HTR-8/SVneo (cell line): ENCODE results near the gene MRPL54.
A peak's percentile ranks its signal among the peaks of the same experiment; 100 is the strongest.

Experiments used
- DNase-seq: peaks from one replicate; pipeline ENCODE4 v3.0.0; 2011; ENCODE audit warnings: low spot score, mixed read lengths; ENCODE audit not compliant: insufficient read length
- FAIRE-seq: peaks from 2 replicates; lab custom pipeline; 2011; peaks lifted over from hg19 to GRCh38; lab: Jason Lieb, UNC

The MRPL54 gene

DNA sequence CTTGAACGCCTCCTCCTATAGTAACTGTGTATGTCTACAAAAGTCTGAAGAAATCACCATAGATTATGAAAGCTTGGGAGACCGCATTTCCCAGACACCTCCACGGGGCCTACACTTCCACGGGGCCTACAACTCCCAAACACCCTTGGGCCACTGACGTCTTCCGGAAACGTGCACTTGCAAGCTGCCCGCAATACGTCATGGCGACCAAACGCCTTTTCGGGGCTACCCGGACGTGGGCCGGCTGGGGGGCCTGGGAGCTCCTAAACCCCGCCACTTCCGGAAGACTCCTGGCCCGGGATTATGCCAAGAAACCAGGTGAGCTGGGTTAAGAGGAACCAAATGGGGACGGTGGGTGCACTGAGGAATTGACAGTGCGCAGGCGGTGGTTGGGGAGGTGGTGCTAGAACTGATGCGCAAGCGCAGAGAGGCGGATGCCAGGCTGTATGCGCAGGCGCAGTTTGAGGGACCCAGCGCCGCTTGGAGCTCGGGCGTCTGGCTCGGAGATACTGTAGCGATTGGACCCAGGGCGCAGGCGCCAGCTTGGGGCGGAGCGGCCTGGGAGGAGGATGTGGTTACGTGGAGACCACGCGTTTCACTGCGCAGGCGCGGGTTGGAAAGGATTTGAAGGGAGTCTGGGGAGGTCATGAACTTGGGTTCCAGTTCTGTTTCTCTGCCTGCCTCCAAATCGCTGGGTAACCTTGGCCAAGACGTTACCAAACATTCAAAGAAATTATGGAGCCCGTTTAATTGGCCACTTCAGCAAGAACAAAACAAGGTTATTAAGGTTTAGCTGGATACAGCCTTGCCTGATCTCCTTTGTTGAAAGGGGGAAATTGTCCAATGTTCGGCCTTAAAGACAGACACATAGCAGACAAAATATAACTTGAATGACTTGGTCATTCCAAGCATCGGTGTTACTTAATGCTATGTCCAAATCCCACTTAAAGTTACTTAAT lies at the start of gene MRPL54:
Gene MRPL54, plus strand, starts transcription at position 182 of the 959 bp plus-strand sequence. Its CDS starts 19 bp downstream, at position 201.
- DNase-seq: peak; percentile 98
- peak; percentile 96 for FAIRE-seq

- FAIRE-seq (no peak), DNase-seq (no peak)
Measured at GRCh38 chr19:3716147-3716668, 46.3 kb upstream of the MRPL54 start.

GRCh38 chr19:3719868-3720267 lies 42.6 kb upstream of the MRPL54 start:
- FAIRE-seq (no peak), DNase-seq (no peak)

DNA sequence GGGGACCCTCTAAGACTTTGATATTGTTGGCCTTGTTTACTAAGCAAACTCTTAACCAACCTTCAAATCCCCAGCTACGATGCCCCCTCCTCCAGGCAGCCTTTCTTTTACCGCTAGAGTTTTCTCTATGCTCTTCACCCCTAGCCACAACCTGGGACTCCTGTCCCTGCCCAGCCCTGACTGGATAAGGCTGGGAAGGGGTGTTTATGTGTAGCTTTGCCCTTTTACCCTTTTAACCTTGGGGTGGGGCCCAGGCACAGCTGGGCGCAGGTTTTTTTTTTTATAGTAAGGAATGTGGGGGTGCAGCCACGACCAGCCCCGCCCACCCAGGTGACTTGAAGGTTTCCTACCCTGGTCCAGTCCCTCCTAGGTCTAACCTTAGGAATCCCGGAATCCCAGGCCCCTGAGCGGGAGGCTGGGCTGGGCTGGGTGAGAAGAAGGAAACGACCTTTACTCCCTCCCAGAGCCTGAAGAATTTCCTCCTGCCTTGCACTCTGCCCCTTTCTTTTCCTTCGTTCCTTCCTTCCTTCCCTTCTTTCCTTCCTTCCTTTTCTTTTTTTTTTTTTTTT lies 42.0 kb upstream of the MRPL54 start:
- FAIRE-seq: no peak
- no peak for DNase-seq

GRCh38 chr19:3721131-3721886 lies 41.2 kb upstream of the MRPL54 start:
- DNase-seq (peak; percentile 75), FAIRE-seq (no peak)

DNA sequence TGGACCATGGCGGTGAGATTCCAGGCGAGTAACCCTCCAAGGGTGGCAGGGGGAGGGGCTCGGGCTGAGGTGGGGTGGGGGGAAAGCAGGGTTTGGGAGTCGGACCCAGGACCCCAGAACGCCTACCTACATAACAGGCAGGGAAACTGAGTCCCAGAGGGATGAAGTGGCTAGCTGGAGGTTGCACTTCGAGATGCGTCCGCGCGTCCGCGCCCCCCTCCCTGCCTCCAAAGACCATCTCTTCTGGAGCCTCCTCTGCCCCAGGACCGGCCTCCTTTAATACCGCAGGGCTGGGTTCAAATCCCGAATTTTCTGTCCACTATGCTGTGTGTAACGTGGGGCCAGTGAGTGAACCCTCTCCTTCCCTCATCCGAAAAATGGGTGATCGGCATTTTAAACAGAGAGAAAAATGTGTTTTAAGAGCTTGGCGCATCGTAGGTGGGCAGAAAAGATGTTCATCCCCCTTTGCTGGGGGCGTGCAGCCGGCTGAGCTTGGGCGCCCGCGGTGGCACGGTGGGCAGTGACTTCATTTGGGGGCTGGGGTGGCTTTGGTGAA lies 40.5 kb upstream of the MRPL54 start:
- FAIRE-seq: no peak
- no peak for DNase-seq

DNA sequence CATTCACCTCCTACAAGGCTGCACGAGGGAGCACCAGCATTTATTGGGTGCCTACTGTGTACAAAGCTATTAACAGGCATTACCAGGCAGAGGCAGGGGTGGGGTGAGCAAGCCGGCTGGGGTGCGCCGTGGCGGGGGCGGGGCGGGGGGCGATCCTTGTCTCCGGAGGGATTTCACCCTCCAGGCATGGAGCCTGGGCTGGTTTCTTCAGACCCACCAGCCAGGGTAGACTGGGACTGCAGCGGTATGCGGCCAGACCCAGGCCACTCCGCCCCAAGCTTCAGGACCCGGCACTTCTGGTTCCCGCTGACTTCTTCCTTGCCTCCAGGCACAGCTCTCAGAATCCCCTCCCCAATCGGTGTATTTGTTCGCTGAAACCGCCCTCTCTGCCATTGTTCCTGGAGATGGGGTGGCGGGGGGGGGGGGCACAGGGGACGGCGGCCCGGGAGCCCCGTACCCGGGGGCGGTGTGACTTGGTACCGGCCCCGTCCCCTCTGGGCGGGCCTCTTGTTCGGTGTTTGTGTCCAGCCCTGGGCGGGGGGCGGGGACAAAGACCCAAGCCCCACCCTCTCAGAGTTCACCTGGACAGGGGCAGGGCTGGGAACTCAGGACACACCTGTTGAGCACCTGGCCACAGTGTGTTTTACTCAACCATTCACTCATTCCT lies 39.9 kb upstream of the MRPL54 start:
- FAIRE-seq (no peak), DNase-seq (no peak)

DNA sequence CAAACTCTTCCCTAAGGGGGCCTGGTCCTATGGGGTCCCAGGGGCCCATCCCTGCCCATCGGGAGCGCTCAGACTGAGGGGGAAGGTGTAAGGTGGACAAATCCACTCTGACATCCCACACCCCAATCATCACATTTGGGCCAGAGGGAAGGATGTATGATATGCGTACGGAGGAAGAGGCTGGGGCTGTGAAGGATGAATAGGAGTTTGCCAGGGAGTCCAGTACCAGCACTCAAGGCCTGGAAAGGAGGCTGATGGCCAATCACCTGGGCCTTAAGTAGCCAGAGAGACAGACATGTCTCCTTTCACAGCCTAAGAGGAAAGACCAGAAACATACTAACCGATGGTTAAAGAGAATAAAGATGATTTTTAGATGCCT lies 39.4 kb upstream of the MRPL54 start:
- FAIRE-seq (no peak), DNase-seq (no peak)

DNA sequence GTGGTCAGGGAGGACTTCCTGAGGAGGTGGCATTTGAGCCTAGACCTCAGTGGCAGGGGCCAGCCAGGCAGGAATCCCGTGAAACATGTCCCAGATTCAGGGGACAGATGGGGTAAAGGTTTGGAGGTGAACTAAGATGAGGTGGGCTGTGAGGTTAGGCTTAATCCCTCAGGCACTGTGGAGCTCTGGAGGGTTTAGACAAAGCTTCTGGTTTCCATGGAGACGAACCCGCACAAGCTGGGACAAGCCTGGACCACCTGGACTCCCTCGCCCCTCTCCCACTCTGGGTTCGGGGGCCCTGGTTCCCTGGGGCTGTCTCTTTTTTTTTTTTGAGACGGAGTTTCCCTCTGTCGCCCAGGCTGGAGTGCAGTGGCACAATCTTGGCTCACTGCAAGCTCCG lies 38.6 kb upstream of the MRPL54 start:
- FAIRE-seq (no peak), DNase-seq (no peak)

DNA sequence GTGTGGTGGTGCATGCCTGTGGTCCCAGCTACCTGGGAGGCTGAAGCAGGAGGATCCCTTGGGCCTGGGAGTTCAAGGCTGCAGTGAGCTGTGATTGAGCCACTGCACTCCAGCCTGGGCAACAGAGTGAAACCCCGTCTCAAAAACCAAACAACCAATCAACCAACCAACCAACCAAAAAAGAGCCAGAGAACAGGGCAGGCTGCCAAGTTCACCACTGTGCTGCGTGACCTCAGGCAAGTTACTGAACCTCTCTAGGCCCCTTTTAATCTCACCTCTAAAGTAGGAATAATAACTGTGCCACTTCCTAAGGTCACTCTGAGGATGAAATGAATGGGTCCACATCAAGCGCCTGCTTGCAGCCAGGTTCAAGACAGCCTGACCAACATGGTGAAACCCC lies 37.4 kb upstream of the MRPL54 start:
- DNase-seq: no peak

DNA sequence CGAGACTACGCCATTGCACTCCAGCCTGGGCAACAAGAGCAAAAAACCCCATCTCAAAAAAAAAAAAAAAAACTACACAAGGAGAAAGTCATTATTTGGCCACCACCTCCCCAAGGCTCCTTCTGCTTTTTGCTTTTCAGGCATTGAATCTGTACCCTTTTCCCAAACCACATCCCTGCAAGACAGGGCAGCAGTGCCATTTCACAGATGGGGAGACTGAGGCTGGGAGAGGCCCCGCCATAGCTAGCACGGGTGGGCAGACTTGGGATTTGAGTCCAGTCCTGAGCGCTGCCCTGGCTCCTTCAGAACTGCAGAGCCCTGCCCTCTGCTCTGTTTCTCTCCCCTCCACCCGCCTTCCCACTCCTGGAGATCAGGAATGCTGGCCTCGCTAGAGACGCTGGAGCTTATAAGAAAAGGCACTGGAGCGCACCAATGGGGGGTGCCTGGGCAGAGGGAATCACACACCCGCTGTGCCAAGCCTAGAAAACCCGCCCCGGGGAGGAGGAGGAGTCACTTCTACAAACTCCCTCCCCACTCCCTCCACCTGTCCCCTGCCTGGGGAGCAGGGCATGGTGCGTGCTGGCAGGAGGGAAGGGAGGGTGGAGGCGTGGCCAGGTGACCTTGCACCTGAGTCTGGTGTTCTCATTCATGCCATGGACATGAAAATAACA lies 36.7 kb upstream of the MRPL54 start:
- no peak for DNase-seq
- FAIRE-seq: no peak

More for the DNA sequence above, 37.4 kb upstream of the MRPL54 start:
- FAIRE-seq: no peak

GRCh38 chr19:3730457-3730958 lies 32.0 kb upstream of the MRPL54 start:
- DNase-seq (no peak), FAIRE-seq (no peak)

DNA sequence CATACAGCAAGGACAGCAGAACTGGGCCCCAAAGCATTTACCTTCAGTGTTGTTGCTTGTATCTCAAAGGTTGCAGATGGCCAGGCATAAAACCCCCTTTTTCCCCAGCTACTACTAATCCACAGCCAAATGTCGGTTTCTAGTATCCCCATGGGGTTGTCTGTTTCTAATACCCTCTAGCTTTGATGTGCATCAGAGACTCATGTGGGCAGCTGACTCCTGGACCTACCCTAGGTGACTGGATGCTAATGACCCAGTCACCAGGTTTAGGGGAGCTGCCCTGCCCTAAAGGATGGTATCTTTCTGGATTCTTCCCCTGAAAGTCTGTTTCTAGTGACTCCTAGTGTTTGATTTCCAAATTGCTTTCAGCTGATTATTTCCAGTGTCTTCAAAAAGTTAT lies 30.4 kb upstream of the MRPL54 start:
- no peak for DNase-seq
- FAIRE-seq: no peak

DNA sequence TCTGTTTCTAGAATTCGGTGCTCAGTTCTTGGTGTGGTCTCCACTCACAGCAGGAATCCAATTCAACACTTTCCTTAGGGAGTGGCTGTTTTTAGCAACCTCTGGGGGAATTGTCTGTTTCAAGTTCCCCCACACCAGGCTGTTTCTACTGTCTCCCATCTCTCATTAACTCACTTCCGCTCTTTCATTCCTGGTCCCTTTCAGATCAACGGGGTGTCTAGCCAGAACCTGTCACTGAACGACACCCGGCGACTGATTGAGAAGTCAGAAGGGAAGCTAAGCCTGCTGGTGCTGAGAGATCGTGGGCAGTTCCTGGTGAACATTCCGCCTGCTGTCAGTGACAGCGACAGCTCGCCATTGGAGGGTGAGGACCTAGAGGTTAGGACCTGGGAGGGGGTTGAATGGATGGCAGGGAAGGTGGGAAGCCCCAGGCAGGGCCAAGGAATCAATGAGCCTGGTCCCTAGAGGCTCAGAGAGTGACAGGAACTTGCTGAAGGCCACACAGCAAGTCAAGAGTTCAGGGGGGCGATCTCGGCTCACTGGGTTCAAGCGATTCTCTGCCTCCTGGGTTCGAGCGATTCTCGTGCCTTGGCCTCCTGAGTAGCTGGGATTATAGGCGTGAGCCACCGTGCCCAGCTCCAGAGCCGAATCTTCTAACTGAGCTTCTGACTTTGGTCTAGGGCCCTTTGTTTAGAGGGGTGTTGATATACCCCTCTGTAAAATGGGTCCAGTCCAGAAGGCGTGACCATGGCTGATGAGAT lies 28.8 kb upstream of the MRPL54 start:
- DNase-seq: no peak
- FAIRE-seq: no peak

DNA sequence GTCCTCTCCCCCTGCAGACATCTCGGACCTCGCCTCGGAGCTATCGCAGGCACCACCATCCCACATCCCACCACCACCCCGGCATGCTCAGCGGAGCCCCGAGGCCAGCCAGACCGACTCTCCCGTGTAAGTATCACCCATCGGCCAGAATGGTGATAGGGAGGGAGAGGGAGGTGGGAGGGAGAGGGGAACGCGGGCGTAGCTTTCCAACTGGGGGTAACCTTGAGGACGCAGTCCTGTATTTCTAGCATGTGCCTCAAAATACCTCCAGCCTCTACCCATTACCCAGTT lies 28.2 kb upstream of the MRPL54 start:
- DNase-seq (no peak), FAIRE-seq (no peak)

GRCh38 chr19:3736106-3736724 lies 26.3 kb upstream of the MRPL54 start:
- DNase-seq (no peak), FAIRE-seq (no peak)

DNA sequence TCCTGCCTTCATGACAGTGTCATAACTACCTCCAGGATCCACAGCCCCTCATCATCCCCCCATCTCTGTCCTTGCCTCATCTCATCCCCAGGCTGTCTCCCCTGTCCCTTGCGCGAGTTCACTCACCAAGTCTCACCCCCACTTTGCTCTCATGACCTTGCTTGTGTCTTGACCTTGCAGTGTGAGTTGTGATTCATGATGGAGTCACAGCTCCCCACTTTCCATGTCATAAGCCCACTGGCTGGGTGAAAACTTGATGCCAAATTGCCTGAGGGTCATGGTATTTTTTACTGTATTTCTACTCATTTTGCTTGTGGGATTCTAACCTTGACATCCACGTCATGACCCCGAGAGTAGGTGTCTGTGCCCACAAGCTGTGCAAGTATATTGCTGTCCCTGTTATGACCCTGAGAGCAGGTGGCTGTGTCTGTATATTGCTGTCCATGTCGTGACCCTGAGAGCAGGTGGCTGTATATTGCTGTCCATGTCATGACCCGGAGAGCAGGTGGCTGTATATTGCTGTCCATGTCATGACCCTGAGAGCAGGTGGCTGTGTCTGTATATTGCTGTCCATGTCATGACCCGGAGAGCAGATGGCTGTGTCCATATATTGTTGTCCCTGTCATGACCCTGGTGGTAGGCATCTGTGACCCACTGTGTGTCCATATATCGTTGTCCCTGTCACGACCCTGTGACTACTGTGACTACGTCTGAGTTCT lies 24.8 kb upstream of the MRPL54 start:
- no peak for DNase-seq
- FAIRE-seq: no peak
